Peyer's patch (tissue), 4 donors: ENCODE measurements around the gene SNRPA.

Experiments used
- CTCF ChIP-seq, 6 experiments: fragments of 450-650 bp in 4 of 6; fragments of 200-600 bp in 2 of 6; sonication (generic) in 1 of 6; IDR thresholded peaks; one replicate each; pipeline ENCODE4 v1.5.1; 2017 to 2019; ENCODE audit warnings: antibody characterized with exemption in 6 of 6, mild to moderate bottlenecking in 3 of 6, moderate library complexity in 1 of 6
- POLR2A ChIP-seq, 2 donors: fragments of 450-650 bp; IDR thresholded peaks; one replicate each; pipeline ENCODE4 v1.5.1; 2017; ENCODE audit warnings: antibody characterized with exemption in 2 of 2, mild to moderate bottlenecking in 2 of 2, moderate library complexity in 2 of 2

GRCh38 chr19:40803857-40804782, 53.1 kb downstream of the SNRPA start:
- no peak for TF ChIP-seq CTCF (IDR thresholded peaks at IDR 0.05)
- TF ChIP-seq POLR2A (IDR thresholded peaks at IDR 0.05) = peak in 1 of 2 donors; percentile 0
